ENCODE results near the gene USP12.
"Not testable (repeated sequence)": the region's sequence is repeated elsewhere in the genome, so short reads cannot be mapped to it uniquely, and the experiment has no call there.

DNA sequence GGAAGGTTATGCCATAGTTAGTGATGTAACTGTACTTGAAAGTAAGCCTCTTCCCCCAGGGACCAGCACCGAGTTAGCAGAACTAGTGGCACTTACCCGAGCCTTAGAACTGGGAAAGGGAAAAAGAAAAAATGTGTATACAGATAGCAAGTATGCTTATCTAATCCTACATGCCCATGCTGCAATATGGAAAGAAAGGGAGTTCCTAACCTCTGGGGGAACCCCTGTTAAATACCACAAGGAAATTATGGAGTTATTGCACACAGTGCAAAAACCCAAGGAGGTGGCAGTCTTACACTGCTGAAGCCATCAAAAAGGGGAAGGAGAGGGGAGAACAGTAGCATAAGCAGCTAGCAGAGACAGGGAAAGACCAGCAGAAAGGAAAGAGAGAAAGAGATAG, 46.2 kb upstream of the USP12 start:
- TF ChIP-seq, protein P1, sequence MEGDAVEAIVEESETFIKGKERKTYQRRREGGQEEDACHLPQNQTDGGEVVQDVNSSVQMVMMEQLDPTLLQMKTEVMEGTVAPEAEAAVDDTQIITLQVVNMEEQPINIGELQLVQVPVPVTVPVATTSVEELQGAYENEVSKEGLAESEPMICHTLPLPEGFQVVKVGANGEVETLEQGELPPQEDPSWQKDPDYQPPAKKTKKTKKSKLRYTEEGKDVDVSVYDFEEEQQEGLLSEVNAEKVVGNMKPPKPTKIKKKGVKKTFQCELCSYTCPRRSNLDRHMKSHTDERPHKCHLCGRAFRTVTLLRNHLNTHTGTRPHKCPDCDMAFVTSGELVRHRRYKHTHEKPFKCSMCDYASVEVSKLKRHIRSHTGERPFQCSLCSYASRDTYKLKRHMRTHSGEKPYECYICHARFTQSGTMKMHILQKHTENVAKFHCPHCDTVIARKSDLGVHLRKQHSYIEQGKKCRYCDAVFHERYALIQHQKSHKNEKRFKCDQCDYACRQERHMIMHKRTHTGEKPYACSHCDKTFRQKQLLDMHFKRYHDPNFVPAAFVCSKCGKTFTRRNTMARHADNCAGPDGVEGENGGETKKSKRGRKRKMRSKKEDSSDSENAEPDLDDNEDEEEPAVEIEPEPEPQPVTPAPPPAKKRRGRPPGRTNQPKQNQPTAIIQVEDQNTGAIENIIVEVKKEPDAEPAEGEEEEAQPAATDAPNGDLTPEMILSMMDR (IDR thresholded peaks at IDR 0.05), result not testable (repeated sequence)
- not testable (repeated sequence) for TF ChIP-seq POLR2A (IDR thresholded peaks at IDR 0.05)
